AG10803 (cell line): Measurements from ENCODE around the gene F2R.
"Not testable (repeated sequence)": the region's sequence is repeated elsewhere in the genome, so short reads cannot be mapped to it uniquely, and the experiment has no call there.

Source experiments
- DNase-seq: peaks from one replicate; pipeline ENCODE4 v3.0.0; 2010; ENCODE audit warnings: low read depth
- H3K4me3 ChIP-seq: 2 replicates; pipeline ENCODE4 v1.5.1; 2011; ENCODE audit warnings: mild to moderate bottlenecking, low read length, control low read depth
- TF ChIP-seq, protein P1 (sequence below): conservative IDR thresholded peaks from 2 replicates; pipeline ENCODE4 v1.5.1; 2011; ENCODE audit warnings: mild to moderate bottlenecking, low read length, control low read depth, inconsistent platforms

Gene F2R

DNA sequence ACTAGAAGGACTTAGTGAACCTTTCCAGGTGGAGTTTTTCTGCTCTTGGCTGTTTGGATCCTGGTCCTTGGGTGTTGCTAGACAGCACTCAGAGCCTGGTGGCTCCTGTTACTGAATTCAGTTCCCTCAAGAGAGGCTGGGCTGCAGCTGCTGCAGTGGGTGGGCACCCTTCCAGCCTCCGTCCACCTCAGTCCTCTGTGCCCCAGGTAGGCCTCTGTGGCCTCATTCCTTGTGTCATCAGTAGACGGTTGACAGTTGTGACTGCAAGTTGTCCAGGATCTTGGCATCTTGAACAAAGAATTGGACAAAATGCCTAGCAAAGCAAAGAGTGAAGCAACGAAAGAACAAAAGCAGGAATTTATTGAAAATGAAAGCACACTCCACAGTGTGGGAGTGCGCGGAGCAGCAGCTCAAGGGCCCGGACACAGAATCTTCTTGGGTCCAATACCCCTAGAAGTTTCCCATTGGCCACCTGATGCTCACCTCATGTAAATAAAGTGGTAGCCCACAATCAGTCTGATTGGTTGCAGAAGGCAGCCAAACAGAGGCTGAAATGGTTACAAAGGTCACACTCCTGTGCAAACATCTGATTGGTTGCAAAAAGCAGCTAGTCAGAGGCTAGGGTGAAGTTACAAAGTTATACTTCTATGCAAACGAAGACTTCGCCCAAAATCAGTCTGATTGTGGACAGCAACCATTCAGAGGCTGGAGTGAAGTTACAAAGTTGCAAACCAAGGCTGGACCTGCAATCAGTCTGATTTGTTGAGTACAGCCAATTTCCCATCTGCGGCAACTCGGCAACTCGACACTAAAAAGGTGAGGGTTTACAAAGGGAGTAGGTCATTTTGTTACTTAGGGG is 40.1 kb downstream of the F2R start:
- TF ChIP-seq, protein P1, sequence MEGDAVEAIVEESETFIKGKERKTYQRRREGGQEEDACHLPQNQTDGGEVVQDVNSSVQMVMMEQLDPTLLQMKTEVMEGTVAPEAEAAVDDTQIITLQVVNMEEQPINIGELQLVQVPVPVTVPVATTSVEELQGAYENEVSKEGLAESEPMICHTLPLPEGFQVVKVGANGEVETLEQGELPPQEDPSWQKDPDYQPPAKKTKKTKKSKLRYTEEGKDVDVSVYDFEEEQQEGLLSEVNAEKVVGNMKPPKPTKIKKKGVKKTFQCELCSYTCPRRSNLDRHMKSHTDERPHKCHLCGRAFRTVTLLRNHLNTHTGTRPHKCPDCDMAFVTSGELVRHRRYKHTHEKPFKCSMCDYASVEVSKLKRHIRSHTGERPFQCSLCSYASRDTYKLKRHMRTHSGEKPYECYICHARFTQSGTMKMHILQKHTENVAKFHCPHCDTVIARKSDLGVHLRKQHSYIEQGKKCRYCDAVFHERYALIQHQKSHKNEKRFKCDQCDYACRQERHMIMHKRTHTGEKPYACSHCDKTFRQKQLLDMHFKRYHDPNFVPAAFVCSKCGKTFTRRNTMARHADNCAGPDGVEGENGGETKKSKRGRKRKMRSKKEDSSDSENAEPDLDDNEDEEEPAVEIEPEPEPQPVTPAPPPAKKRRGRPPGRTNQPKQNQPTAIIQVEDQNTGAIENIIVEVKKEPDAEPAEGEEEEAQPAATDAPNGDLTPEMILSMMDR = no peak
- no peak for DNase-seq
- H3K4me3 ChIP-seq = no peak overlapping the region

DNA sequence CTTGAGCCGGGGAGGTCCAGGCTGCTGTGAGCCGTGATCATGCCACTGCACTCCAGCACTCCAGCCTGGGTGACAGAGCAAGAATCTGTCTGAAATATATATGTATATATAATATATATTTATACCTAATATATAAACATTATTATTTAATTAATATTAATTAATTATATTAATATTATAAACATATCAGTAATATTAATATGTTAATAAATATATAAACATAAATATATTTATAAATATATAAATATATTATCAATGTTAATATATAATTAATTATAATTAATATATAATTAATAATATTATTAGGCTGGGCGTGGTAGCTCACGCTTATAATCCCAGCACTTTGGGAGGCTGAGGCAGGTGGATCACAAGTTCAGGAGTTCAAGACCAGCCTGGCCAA is 41.1 kb downstream of the F2R start:
- TF ChIP-seq, protein P1 = no peak
- no peak overlapping the region for H3K4me3 ChIP-seq
- no peak for DNase-seq

DNA sequence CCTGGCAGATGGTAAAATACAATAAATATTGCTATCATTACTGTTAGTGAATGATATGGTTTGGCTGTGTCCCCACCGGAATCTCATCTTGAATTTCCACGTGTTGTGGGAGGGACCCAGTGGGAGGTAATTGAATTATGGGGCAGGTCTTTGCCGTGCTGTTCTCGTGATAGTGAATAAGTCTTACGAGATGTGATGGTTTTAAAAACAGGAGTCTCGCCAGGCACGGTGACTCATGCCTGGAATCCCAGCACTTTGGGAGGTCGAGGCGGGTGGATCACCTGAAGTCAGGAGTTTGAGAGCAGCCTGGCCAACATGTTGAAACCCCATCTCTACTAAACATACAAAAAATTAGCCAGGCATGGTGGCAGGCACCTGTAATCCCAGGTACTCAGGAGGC is 45.2 kb downstream of the F2R start:
- H3K4me3 ChIP-seq, DNase-seq: not testable (repeated sequence)

DNA sequence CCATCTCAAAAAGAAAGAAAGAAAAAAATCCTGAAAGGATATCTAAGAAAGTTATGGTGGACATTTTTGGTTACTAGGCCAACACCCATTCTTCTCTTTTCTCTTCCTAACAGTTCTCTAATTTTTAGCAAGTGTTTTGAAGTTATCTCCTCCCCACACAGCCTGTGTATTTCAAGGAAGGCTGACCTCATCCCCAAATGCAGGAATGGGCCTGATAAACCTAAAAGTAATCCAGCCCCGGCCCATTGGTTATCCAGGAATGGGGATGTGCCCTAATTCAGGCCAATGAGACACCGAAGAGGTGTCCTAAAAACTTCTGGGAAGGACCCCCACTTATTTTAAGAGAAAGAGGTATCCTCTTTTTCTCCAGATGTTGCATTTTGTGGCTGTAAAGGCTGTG is 46.6 kb downstream of the F2R start:
- TF ChIP-seq, protein P1 = no peak
- no peak overlapping the region for H3K4me3 ChIP-seq
- no peak for DNase-seq

DNA sequence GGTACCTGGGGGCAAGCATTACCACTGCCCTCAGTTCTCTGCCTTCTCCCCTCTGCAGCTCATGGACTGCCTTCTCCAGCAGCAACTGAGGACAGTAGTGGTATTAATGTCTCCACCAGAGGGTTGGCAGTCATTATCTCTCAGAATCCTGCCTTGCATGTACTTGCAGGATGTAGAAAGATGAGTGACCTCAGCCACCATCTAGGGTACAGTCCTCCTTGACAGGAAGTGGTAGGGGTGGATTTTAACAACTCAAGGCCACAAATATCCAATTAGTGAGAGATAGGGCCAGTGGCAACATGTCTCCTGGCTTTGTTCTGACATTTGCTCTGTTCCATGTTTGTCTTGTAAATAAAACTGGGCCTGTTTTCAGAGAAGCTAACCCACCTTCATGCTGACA is 47.2 kb downstream of the F2R start:
- TF ChIP-seq, protein P1 = no peak
- DNase-seq = no peak
- H3K4me3 ChIP-seq = no peak overlapping the region

DNA sequence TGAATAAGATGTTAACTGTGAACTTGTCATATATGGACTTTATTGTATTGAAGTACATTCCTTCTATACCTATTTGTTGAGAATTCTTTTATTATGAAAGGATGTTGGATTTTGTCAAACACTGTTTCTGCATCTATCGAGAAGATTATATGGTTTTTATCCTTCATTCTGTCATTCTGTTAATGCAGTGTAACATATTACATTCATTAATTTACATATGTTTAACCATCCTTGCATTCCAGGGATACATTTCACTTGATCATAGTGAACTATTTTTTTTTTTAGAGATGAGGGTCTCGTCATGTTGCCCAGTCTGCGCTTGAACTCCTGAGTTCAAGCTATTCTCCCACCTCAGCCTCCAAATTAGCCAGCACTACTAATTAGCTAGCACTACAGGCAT is 48.4 kb downstream of the F2R start:
- TF ChIP-seq, protein P1 = no peak
- DNase-seq = no peak
- no peak overlapping the region for H3K4me3 ChIP-seq

DNA sequence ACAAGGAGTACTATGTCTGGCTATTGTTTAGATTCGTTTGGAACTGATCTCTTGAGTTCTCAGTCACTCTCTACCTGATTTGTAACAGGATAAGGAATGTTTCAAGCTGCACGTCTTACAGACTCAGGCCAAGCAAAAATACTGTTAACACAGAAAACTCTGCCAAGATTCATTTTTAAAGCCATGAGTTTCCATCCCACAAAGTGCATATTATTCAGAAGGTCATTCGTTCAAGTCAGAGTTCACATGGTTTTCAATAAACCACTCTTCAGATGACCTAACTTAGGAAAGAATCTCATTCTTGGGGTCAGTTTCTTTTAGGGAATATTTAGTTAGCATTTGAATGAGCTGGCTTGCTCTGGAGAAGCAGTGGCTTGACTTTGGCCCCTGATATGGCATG is 49.3 kb downstream of the F2R start:
- TF ChIP-seq, protein P1 = no peak

More for the DNA sequence above, 49.3 kb downstream of the F2R start:
- peak; percentile 24 for DNase-seq
- no peak overlapping the region for H3K4me3 ChIP-seq
